Measurements from ENCODE around the gene REEP2. TPM values are rescaled to one million over a fixed set of nuclear protein-coding genes. Genes with fewer than 3 reads are reported as not detected.

Gene REEP2
- total RNA-seq, 1 experiment from 2014 or later, result 4.9 TPM

DNA sequence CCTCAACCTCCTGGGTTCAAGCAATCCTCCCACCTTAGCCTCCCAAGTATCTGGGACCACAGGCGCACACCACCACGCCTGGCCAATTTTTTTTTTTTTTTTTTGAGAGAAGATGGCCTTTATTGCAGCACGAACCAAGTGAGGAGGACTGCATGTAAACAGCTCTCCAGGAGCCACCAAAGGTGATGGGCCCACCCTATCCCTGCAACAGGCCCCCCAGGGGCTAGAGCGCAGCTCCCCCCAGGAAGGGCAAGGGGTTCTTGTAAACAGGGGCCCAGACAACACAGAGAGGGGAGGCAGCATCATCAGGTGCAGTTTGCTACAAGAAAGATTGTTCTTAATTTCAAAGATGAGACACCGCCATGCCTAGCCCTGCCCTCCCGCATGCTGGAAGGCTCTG is 13.9 kb downstream of the REEP2 start:
- no peaks in the 10 kb centered on the region for H3K36me3 ChIP-seq (ENCODE audit: control insufficient read depth in 1 of 2, insufficient read depth in 2 of 2, low read length in 2 of 2)
- H3K27ac ChIP-seq (ENCODE audit: low read depth, low read length), result no peak overlapping the region
- RAD21 ChIA-PET (ENCODE audit: low non-redundant PET in 1 of 2, low total read pairs in 2 of 2, uncharacterized antibody in 2 of 2, unreplicated experiment in 2 of 2), result no interaction called here
- TF ChIP-seq, protein P1, sequence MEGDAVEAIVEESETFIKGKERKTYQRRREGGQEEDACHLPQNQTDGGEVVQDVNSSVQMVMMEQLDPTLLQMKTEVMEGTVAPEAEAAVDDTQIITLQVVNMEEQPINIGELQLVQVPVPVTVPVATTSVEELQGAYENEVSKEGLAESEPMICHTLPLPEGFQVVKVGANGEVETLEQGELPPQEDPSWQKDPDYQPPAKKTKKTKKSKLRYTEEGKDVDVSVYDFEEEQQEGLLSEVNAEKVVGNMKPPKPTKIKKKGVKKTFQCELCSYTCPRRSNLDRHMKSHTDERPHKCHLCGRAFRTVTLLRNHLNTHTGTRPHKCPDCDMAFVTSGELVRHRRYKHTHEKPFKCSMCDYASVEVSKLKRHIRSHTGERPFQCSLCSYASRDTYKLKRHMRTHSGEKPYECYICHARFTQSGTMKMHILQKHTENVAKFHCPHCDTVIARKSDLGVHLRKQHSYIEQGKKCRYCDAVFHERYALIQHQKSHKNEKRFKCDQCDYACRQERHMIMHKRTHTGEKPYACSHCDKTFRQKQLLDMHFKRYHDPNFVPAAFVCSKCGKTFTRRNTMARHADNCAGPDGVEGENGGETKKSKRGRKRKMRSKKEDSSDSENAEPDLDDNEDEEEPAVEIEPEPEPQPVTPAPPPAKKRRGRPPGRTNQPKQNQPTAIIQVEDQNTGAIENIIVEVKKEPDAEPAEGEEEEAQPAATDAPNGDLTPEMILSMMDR (IDR thresholded peaks at IDR 0.05 in 2 of 3, conservative IDR thresholded peaks at IDR 0.05 in 1 of 3; ENCODE audit: borderline replicate concordance in 1 of 3, insufficient read depth in 1 of 3, low read depth in 2 of 3, low read length in 2 of 3), result no peak
- TF ChIP-seq ELF1 (IDR thresholded peaks at IDR 0.05; ENCODE audit: borderline replicate concordance, low read depth) (no peak), JUND (IDR thresholded peaks at IDR 0.05) (no peak), EZH2phosphoT487 (IDR thresholded peaks at IDR 0.05; ENCODE audit: borderline replicate concordance) (no peak), TCF7L2 (IDR thresholded peaks at IDR 0.05; ENCODE audit: borderline replicate concordance, extremely low read depth, insufficient read depth, insufficient read length) (no peak), CBX3 (IDR thresholded peaks at IDR 0.05; ENCODE audit: low read depth) (no peak), ZFX (IDR thresholded peaks at IDR 0.05) (no peak), SRF (IDR thresholded peaks at IDR 0.05; ENCODE audit: low read depth) (no peak)
- TF ChIP-seq, protein P2, sequence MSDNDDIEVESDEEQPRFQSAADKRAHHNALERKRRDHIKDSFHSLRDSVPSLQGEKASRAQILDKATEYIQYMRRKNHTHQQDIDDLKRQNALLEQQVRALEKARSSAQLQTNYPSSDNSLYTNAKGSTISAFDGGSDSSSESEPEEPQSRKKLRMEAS (IDR thresholded peaks at IDR 0.05), result no peak
- ATAC-seq, result no peak
- H3K9me2 ChIP-seq (ENCODE audit: insufficient read depth), result no peaks in the 10 kb centered on the region
- H3K4me2 ChIP-seq (ENCODE audit: low read length), result no peak overlapping the region
- CTCF ChIA-PET, result no interaction called here
- DNase-seq (ENCODE audit: low read depth, low spot score), result no peak
- peaks cover 10 to 17% of the 10 kb centered on the region in 2 experiments for H3K4me1 ChIP-seq (ENCODE audit: control insufficient read depth in 1 of 2, insufficient read depth in 2 of 2, low read length in 2 of 2)
- BruUV-seq (replicated peaks), result no TSS peak
- no peak overlapping the region for H3K4me3 ChIP-seq (replicated peaks in 1 of 2; ENCODE audit: low read depth in 1 of 2, low read length in 2 of 2)
- intact Hi-C loops (cut with micrococcal nuclease), result loop anchor here (5.0 to 10.0 kb wide), 2 partner anchors 812 to 825 kb away; no protein-coding TSS in a partner anchor
- no peaks in the 10 kb centered on the region for H4K20me1 ChIP-seq (ENCODE audit: insufficient read depth)
- no peaks in the 10 kb centered on the region for H3K27me3 ChIP-seq (ENCODE audit: insufficient read depth, low read length)
- no peak overlapping the region for H2AFZ ChIP-seq (ENCODE audit: low read depth, low read length, poor library complexity, severe bottlenecking)
- no peaks in the 10 kb centered on the region for H3K79me2 ChIP-seq (ENCODE audit: insufficient read depth, low read length)
- no peaks in the 10 kb centered on the region for H3K9me3 ChIP-seq (ENCODE audit: control insufficient read depth in 1 of 2, insufficient read depth in 1 of 2, low read depth in 1 of 2, low read length in 2 of 2)
- no peak overlapping the region for H3K9ac ChIP-seq (ENCODE audit: low read length)
- POLR2A ChIA-PET, result no interaction called here

DNA sequence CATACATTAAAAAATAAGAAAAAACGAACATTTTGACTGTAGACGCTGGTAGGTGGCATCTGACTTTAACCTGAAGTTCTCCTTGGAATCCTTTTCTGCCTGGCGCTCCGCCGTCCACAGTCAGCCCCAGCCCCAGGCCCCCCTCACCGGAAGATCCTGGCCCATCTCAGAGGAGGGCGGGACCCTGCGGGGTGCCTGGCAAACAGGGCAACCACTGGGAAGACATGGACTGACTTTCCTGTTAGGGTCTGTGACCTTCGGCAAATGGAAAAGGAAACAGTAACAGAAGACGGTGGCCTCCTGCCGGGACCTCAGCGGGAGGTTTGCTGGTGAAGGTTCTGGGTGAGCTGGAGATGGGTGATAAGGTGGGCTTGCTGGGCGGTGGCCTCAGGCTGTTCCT is 14.7 kb downstream of the REEP2 start:
- Histone ChIP-seq H3K9me3 (ENCODE audit: control insufficient read depth in 1 of 2, insufficient read depth in 1 of 2, low read depth in 1 of 2, low read length in 2 of 2) (no peaks in the 10 kb centered on the region), H2AFZ (ENCODE audit: low read depth, low read length, poor library complexity, severe bottlenecking) (no peak overlapping the region), H3K4me2 (ENCODE audit: low read length) (no peak overlapping the region), H3K27ac (ENCODE audit: low read depth, low read length) (no peak overlapping the region), H3K9ac (ENCODE audit: low read length) (no peak overlapping the region), H3K36me3 (ENCODE audit: control insufficient read depth in 1 of 2, insufficient read depth in 2 of 2, low read length in 2 of 2) (no peaks in the 10 kb centered on the region), H4K20me1 (ENCODE audit: insufficient read depth) (no peaks in the 10 kb centered on the region), H3K27me3 (ENCODE audit: insufficient read depth, low read length) (no peaks in the 10 kb centered on the region), H3K79me2 (ENCODE audit: insufficient read depth, low read length) (no peaks in the 10 kb centered on the region), H3K4me3 (replicated peaks in 1 of 2; ENCODE audit: low read depth in 1 of 2, low read length in 2 of 2) (no peak overlapping the region), H3K4me1 (ENCODE audit: control insufficient read depth in 1 of 2, insufficient read depth in 2 of 2, low read length in 2 of 2) (peaks cover 10 to 17% of the 10 kb centered on the region in 2 experiments), H3K9me2 (ENCODE audit: insufficient read depth) (no peaks in the 10 kb centered on the region)
- RAD21 ChIA-PET (ENCODE audit: low non-redundant PET in 1 of 2, low total read pairs in 2 of 2, uncharacterized antibody in 2 of 2, unreplicated experiment in 2 of 2), result no interaction called here
- ATAC-seq (no peak), DNase-seq (ENCODE audit: low read depth, low spot score) (no peak)
- POLR2A ChIA-PET, result no interaction called here
- CTCF ChIA-PET, result no interaction called here
- intact Hi-C loops (cut with micrococcal nuclease), result loop anchor here (5.0 to 10.0 kb wide), 2 partner anchors 811 to 826 kb away; no protein-coding TSS in a partner anchor
- BruUV-seq (replicated peaks), result no TSS peak
- TF ChIP-seq SIN3A (IDR thresholded peaks at IDR 0.05; ENCODE audit: low read depth), result no peak
- no peak for TF ChIP-seq ZNF274 (IDR thresholded peaks at IDR 0.05; ENCODE audit: low read depth, low read length)
- TF ChIP-seq EGR1 (IDR thresholded peaks at IDR 0.05; ENCODE audit: low read depth), result no peak
- no peak for TF ChIP-seq YY1 (IDR thresholded peaks at IDR 0.05; ENCODE audit: extremely low read depth, insufficient replicate concordance, low read depth, low read length)
- TF ChIP-seq TCF7L2 (IDR thresholded peaks at IDR 0.05; ENCODE audit: borderline replicate concordance, extremely low read depth, insufficient read depth, insufficient read length), result no peak
- TF ChIP-seq POLR2A (IDR thresholded peaks at IDR 0.05; ENCODE audit: borderline replicate concordance, extremely low read depth, insufficient read depth, insufficient read length), result no peak
- TF ChIP-seq SRF (IDR thresholded peaks at IDR 0.05; ENCODE audit: low read depth), result no peak
- TF ChIP-seq JUND (IDR thresholded peaks at IDR 0.05), result no peak
- no peak for TF ChIP-seq RAD21 (IDR thresholded peaks at IDR 0.05; ENCODE audit: low read depth)
- TF ChIP-seq, protein P2 (IDR thresholded peaks at IDR 0.05), result no peak
- TF ChIP-seq FOSL1 (IDR thresholded peaks at IDR 0.05; ENCODE audit: low read depth), result no peak
- TF ChIP-seq, protein P1 (IDR thresholded peaks at IDR 0.05 in 2 of 3, conservative IDR thresholded peaks at IDR 0.05 in 1 of 3; ENCODE audit: borderline replicate concordance in 1 of 3, insufficient read depth in 1 of 3, low read depth in 2 of 3, low read length in 2 of 3), result no peak
